GM21367 (cell line): ENCODE measurements around the gene IKZF1.

Source experiments
- ATAC-seq: cut with Tn5 transposase; IDR thresholded peaks from one replicate; pipeline ENCODE4 v1.9.1; 2021; ENCODE audit not compliant: unreplicated experiment

IKZF1 gene

GRCh38 chr7:50400114-50400513 is 95.6 kb downstream of the IKZF1 start:
- ATAC-seq, result no peak

GRCh38 chr7:50404392-50404791 is 99.9 kb downstream of the IKZF1 start:
- ATAC-seq, result no peak

GRCh38 chr7:50405221-50405620 is 100.7 kb downstream of the IKZF1 start:
- ATAC-seq, result no peak

- no peak for ATAC-seq
Observed at GRCh38 chr7:50406935-50407334, 102.4 kb downstream of the IKZF1 start.

GRCh38 chr7:50409856-50410745 is 105.6 kb downstream of the IKZF1 start:
- peak; percentile 61 for ATAC-seq

GRCh38 chr7:50411332-50411731 is 106.8 kb downstream of the IKZF1 start:
- no peak for ATAC-seq

GRCh38 chr7:50412973-50413372 is 108.5 kb downstream of the IKZF1 start:
- ATAC-seq, result no peak

- no peak for ATAC-seq
Observed at GRCh38 chr7:50413561-50413960, 109.0 kb downstream of the IKZF1 start.

GRCh38 chr7:50415844-50416364 is 111.4 kb downstream of the IKZF1 start:
- ATAC-seq, result no peak

- peak; percentile 81 for ATAC-seq
Observed at GRCh38 chr7:50416527-50417182, 112.1 kb downstream of the IKZF1 start.

- ATAC-seq, result peak; percentile 87
Observed at GRCh38 chr7:50418086-50418515, 113.6 kb downstream of the IKZF1 start.

GRCh38 chr7:50418526-50419290 is 114.2 kb downstream of the IKZF1 start:
- ATAC-seq, result no peak

GRCh38 chr7:50421043-50421442 is 116.5 kb downstream of the IKZF1 start:
- no peak for ATAC-seq

GRCh38 chr7:50422858-50423257 is 118.3 kb downstream of the IKZF1 start:
- ATAC-seq, result no peak

GRCh38 chr7:50423860-50424259 is 119.3 kb downstream of the IKZF1 start:
- no peak for ATAC-seq

GRCh38 chr7:50425318-50425717 is 120.8 kb downstream of the IKZF1 start:
- no peak for ATAC-seq

GRCh38 chr7:50426280-50427045 is 121.9 kb downstream of the IKZF1 start:
- ATAC-seq, result no peak

- no peak for ATAC-seq
Observed at GRCh38 chr7:50427518-50427917, 123.0 kb downstream of the IKZF1 start.

- no peak for ATAC-seq
Observed at GRCh38 chr7:50428911-50429310, 124.4 kb downstream of the IKZF1 start.

GRCh38 chr7:50431316-50431715 is 126.8 kb downstream of the IKZF1 start:
- no peak for ATAC-seq
